DND-41 (cell line): Measurements from ENCODE around the gene POLA1.

Experiments used
- CTCF ChIP-seq: IDR thresholded peaks from 2 replicates; pipeline ENCODE4 v1.5.1; 2012; ENCODE audit warnings: borderline replicate concordance, low read length, moderate library complexity, mild to moderate bottlenecking; ENCODE audit not compliant: poor library complexity, severe bottlenecking; ENCODE audit errors: extremely low read depth
- EZH2 ChIP-seq: IDR thresholded peaks from 3 replicates; pipeline ENCODE4 v1.6.1; 2012; ENCODE audit warnings: borderline replicate concordance, low read depth, mild to moderate bottlenecking, moderate library complexity, low read length, inconsistent platforms; ENCODE audit not compliant: severe bottlenecking

DNA sequence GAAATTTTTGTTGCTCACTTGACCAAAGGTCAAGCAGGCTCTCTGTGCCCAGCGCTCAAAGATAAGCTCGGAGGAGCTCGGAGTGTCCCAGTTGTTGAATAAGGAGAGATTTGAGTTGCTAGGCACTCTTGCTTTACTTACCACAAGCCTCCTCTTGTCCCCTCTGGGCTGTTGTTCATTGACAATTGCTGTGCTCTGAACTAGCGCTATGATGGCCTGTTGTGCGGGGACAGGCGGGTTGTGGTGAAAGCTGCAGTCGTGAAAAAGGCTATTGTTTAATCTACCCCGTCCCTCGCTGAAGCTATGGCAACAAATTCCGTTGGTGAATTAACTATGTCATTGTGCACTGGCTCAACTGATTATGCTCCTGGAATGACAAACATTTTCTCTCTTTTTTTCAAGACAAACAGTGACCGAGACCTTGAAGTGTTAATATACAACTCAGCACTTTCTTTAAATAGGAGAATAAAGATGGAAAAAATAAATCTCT is 21.0 kb upstream of the POLA1 start:
- TF ChIP-seq CTCF = no peak
- no peak for TF ChIP-seq EZH2
